Endothelial cell of umbilical vein (primary cell): ENCODE data around the gene GTF3C1. TPM values are rescaled to one million over a fixed set of nuclear protein-coding genes. Genes with fewer than 3 reads are reported as not detected.

Experiments used
- BruUV-seq: library from RNA; stranded (reverse); fragments of 400-500 nt; replicated peaks from 2 replicates; lab custom pipeline; 2021; lab: Mats Ljungman, UMichigan
- CTCF ChIA-PET: fragments of 300-600, 350-600 bp; sonication (Branson Sonifier 250); formaldehyde crosslinking; loops from one replicate; lab custom pipeline; 2021; ENCODE audit warnings: antibody characterized with exemption, inconsistent platforms; lab: Charles Lee
- POLR2A ChIA-PET: fragments of 300-600, 350-600 bp; sonication (Branson Sonifier 250); formaldehyde crosslinking; loops from one replicate; lab custom pipeline; 2021; ENCODE audit warnings: antibody characterized with exemption, inconsistent platforms; lab: Charles Lee
- DNase-seq: peaks from one replicate; pipeline ENCODE4 v3.0.0-alpha.2; 2011; ENCODE audit warnings: low read depth, low spot score
- FAIRE-seq: peaks from 2 replicates; lab custom pipeline; 2011; peaks lifted over from hg19 to GRCh38; lab: Jason Lieb, UNC
- H2AFZ ChIP-seq: 2 replicates; pipeline ENCODE4 v1.6.0; 2012; ENCODE audit warnings: low read depth, low read length, control low read depth, inconsistent platforms
- H3K27ac ChIP-seq: 2 replicates; pipeline ENCODE4 v1.5.1; 2011; ENCODE audit warnings: low read depth, mild to moderate bottlenecking, control low read depth, low read length, moderate library complexity; ENCODE audit not compliant: insufficient read depth
- H3K27me3 ChIP-seq, 2 experiments: 2 replicates each; pipeline versions ENCODE4 v1.6.0 to v1.6.1; 2011; ENCODE audit warnings: low read length in 2 of 2, mixed read lengths in 1 of 2; ENCODE audit not compliant: control insufficient read depth in 2 of 2, insufficient read depth in 2 of 2
- H3K36me3 ChIP-seq, 2 experiments: 2 replicates in 1 of 2; 3 replicates in 1 of 2; pipeline ENCODE4 v1.5.1; 2011; ENCODE audit warnings: low read length in 2 of 2, mild to moderate bottlenecking in 1 of 2, moderate library complexity in 1 of 2; ENCODE audit not compliant: control insufficient read depth in 2 of 2, insufficient read depth in 2 of 2; ENCODE audit errors: extremely low read depth in 1 of 2
- H3K4me1 ChIP-seq: 3 replicates; pipeline ENCODE4 v1.5.1; 2011; ENCODE audit warnings: mild to moderate bottlenecking, low read length; ENCODE audit not compliant: control insufficient read depth, insufficient read depth; ENCODE audit errors: extremely low read depth
- H3K4me2 ChIP-seq: 2 replicates; pipeline ENCODE4 v1.6.1; 2011; ENCODE audit warnings: low read length, control low read depth, mixed read lengths; ENCODE audit not compliant: insufficient read depth
- H3K4me3 ChIP-seq, 3 experiments: fragments of 200-600 bp in 1 of 3; sonication (generic), shearing (Covaris generic) in 1 of 3; replicated peaks in 1 of 3; 2 replicates each; pipeline ENCODE4 v1.5.1; 2011 to 2016; ENCODE audit warnings: control low read depth in 3 of 3, low read length in 3 of 3, mild to moderate bottlenecking in 2 of 3, inconsistent platforms in 1 of 3, low read depth in 1 of 3, moderate library complexity in 1 of 3; ENCODE audit not compliant: insufficient read depth in 1 of 3
- H3K79me2 ChIP-seq: 2 replicates; pipeline ENCODE4 v1.6.0; 2012; ENCODE audit warnings: low read length, inconsistent platforms; ENCODE audit not compliant: control insufficient read depth, insufficient read depth
- H3K9ac ChIP-seq: replicated peaks from 2 replicates; pipeline ENCODE3; 2011; ENCODE audit warnings: low read length, control low read depth; ENCODE audit not compliant: insufficient read depth; ENCODE audit errors: extremely low read depth
- H3K9me1 ChIP-seq: replicated peaks from 3 replicates; pipeline ENCODE4 v1.6.0; 2011; ENCODE audit warnings: mild to moderate bottlenecking, low read length; ENCODE audit not compliant: control insufficient read depth, insufficient read depth; ENCODE audit errors: extremely low read depth
- H3K9me3 ChIP-seq: replicated peaks from 2 replicates; pipeline ENCODE4 v1.5.1; 2012; ENCODE audit warnings: low read length, inconsistent platforms; ENCODE audit not compliant: control insufficient read depth, insufficient read depth
- H4K20me1 ChIP-seq: replicated peaks from 2 replicates; pipeline ENCODE3; 2011; ENCODE audit warnings: mild to moderate bottlenecking, low read length; ENCODE audit not compliant: control insufficient read depth, insufficient read depth; ENCODE audit errors: extremely low read depth
- EZH2 ChIP-seq: IDR thresholded peaks from 2 replicates; pipeline ENCODE4 v1.6.1; 2012; ENCODE audit warnings: borderline replicate concordance, low read depth, mild to moderate bottlenecking, moderate library complexity, low read length, inconsistent platforms; ENCODE audit not compliant: severe bottlenecking
- FOS ChIP-seq: IDR thresholded peaks from 2 replicates; pipeline ENCODE4 v1.6.1; 2011; ENCODE audit warnings: mild to moderate bottlenecking, low read length, moderate library complexity, borderline replicate concordance; ENCODE audit not compliant: insufficient read depth
- GATA2 ChIP-seq: IDR thresholded peaks from 2 replicates; pipeline ENCODE4 v1.7.0; 2011; ENCODE audit warnings: low read depth, mild to moderate bottlenecking, moderate library complexity, mixed read lengths, low read length; ENCODE audit not compliant: insufficient read length, insufficient read depth
- JUN ChIP-seq: IDR thresholded peaks from 2 replicates; pipeline ENCODE4 v1.6.1; 2011; ENCODE audit warnings: borderline replicate concordance, low read depth; ENCODE audit not compliant: insufficient read length, insufficient read depth
- MYC ChIP-seq: IDR thresholded peaks from one replicate; pipeline ENCODE4 v1.6.1; 2011; ENCODE audit warnings: mild to moderate bottlenecking, low read depth, low read length
- POLR2A ChIP-seq: IDR thresholded peaks from 2 replicates; pipeline ENCODE4 v1.6.1; 2012; ENCODE audit warnings: low read depth, mild to moderate bottlenecking, control low read depth, low read length
- POLR2AphosphoS5 ChIP-seq: IDR thresholded peaks from 2 replicates; pipeline ENCODE4 v1.6.1; 2012; ENCODE audit warnings: low read depth, mild to moderate bottlenecking, control low read depth, low read length, moderate library complexity; ENCODE audit not compliant: insufficient read depth
- dilution Hi-C: fragments of 300-500 bp; cut with MboI; formaldehyde crosslinking; loops from one replicate; pipeline ENCODE4 v1.15.0; 2019; ENCODE audit warnings: low sequenced_read_pairs; ENCODE audit not compliant: extremely low pct_ligation_motif_present
- intact Hi-C: fragments of 100-400 bp; cut with micrococcal nuclease; formaldehyde crosslinking; loops from one replicate; pipeline ENCODE4 v1.10.0; 2022
- polyA plus RNA-seq, 4 experiments: library from polyadenylated mRNA; depleted of rRNA in 3 of 4; stranded (reverse) in 3 of 4; unstranded in 1 of 4; fragments of >200 nt; gene quantifications; 2 replicates each; pipeline versions ENCODE4 v1.2.1 to v1.2.3, GENCODE V29; 2011 to 2012; ENCODE audit warnings: missing spikeins in 1 of 4
- total RNA-seq: library from RNA; stranded (reverse); gene quantifications from 2 replicates; pipeline ENCODE4 v1.2.3, GENCODE V29; 2021
- TF ChIP-seq, protein P1 (sequence below), 2 donors: IDR thresholded peaks; 1 replicate in 1 of 2; 2 replicates in 1 of 2; pipeline ENCODE4 v1.5.1; 2011; ENCODE audit warnings: low read length in 2 of 2, mild to moderate bottlenecking in 2 of 2, moderate library complexity in 2 of 2, control low read depth in 1 of 2, inconsistent platforms in 1 of 2, low read depth in 1 of 2; ENCODE audit not compliant: insufficient read depth in 1 of 2; ENCODE audit errors: extremely low read depth in 1 of 2
- TF ChIP-seq, protein P2 (sequence below): IDR thresholded peaks from 2 replicates; pipeline ENCODE4 v1.6.1; 2011; ENCODE audit not compliant: insufficient read depth, insufficient read length

Gene GTF3C1
- total and polyA plus RNA-seq, 2 donors (not counting 3 experiments of a cell fraction or from before 2014, with no cell fraction given) = 58.1 to 86.1 TPM

DNA sequence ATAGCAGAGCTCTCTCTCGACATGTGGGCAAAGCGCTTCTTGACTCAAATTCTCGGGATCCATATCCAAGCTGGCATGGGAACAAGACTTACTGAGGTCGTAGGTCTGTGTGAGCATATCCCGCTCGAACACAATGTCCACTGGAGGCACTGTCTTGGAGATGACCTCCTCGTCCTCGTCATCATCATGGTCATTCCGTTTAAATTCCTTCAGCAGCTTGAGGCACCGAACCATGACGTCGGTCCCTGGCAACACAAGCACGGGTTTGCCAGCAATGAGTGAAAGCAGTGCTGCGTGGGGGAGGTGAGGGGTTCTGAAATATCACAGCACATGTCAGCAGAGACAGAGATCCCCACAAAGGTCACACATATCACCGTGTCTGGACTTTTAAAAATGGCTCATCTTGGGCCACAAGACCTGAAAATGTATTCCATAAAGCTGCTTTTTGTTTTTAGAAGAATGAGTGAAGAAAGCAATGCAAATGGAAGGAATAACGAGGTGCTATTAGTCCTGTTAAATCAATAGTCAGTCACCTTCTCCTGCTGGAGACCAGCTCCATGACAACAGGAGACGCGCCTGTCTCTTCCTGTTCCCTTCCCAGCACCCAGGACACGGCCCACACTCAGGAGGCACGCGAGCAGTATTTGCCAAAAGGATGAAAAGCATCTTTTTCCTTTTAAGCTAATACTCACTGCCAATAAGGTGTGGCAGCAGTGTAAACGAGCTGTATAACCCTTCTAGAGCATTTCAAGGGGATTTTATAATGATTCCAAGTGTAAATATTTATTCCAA is 37.9 kb downstream of the GTF3C1 start:
- H3K4me3 ChIP-seq = no peak overlapping the region
- no peak overlapping the region for H2AFZ ChIP-seq
- TF ChIP-seq EZH2 = no peak
- no peak for TF ChIP-seq JUN
- no peak for TF ChIP-seq POLR2A
- no peak for TF ChIP-seq GATA2
- no peak for TF ChIP-seq FOS
- no peak for TF ChIP-seq POLR2AphosphoS5
- TF ChIP-seq, protein P1, sequence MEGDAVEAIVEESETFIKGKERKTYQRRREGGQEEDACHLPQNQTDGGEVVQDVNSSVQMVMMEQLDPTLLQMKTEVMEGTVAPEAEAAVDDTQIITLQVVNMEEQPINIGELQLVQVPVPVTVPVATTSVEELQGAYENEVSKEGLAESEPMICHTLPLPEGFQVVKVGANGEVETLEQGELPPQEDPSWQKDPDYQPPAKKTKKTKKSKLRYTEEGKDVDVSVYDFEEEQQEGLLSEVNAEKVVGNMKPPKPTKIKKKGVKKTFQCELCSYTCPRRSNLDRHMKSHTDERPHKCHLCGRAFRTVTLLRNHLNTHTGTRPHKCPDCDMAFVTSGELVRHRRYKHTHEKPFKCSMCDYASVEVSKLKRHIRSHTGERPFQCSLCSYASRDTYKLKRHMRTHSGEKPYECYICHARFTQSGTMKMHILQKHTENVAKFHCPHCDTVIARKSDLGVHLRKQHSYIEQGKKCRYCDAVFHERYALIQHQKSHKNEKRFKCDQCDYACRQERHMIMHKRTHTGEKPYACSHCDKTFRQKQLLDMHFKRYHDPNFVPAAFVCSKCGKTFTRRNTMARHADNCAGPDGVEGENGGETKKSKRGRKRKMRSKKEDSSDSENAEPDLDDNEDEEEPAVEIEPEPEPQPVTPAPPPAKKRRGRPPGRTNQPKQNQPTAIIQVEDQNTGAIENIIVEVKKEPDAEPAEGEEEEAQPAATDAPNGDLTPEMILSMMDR (IDR thresholded peaks at IDR 0.05; ENCODE audit: extremely low read depth in 1 of 2, insufficient read depth in 1 of 2, low read depth in 1 of 2, low read length in 2 of 2) = no peak
- TF ChIP-seq MYC = no peak
- TF ChIP-seq, protein P2, sequence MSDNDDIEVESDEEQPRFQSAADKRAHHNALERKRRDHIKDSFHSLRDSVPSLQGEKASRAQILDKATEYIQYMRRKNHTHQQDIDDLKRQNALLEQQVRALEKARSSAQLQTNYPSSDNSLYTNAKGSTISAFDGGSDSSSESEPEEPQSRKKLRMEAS = no peak
- no peaks in the 10 kb centered on the region for H3K9me1 ChIP-seq
- no peaks in the 10 kb centered on the region for H4K20me1 ChIP-seq
- H3K36me3 ChIP-seq = peaks cover 0 to 33% of the 10 kb centered on the region in 2 experiments
- no peaks in the 10 kb centered on the region for H3K4me1 ChIP-seq
- ChIA-PET POLR2A (no interaction called here), CTCF (interaction anchor here (1.0 to 1.2 kb wide), 2 partner anchors 9 to 402 kb away, joined by 3 to 4 read pairs; no protein-coding TSS in a partner anchor)
- no peaks in the 10 kb centered on the region for H3K9me3 ChIP-seq
- dilution Hi-C loops = no loop called here
- no peak overlapping the region for H3K27ac ChIP-seq
- H3K79me2 ChIP-seq = no peaks in the 10 kb centered on the region
- no peak overlapping the region for H3K9ac ChIP-seq
- H3K4me2 ChIP-seq = no peak overlapping the region
- DNase-seq (no peak), FAIRE-seq (no peak)
- intact Hi-C loops = no loop called here
- no TSS peak for BruUV-seq
- no peaks in the 10 kb centered on the region for H3K27me3 ChIP-seq
